K562 (cell line): ENCODE results near the gene SCNN1A. TPM values are rescaled to one million over a fixed set of nuclear protein-coding genes. Genes with fewer than 3 reads are reported as not detected.

Experiments
- ATAC-seq: fragments of 200-7000 bp; cut with Tn5 transposase; 3 replicates; pipeline ENCODE4 v1.9.1; 2020; ENCODE audit warnings: moderate library complexity
- BruUV-seq: library from RNA; stranded (reverse); fragments of 400-500 nt; replicated peaks from 2 replicates; lab custom pipeline; 2021; lab: Mats Ljungman, UMichigan
- CTCF ChIA-PET: fragments of 300-600 bp; formaldehyde crosslinking; extraction: SDS; loops from one replicate; lab custom pipeline; 2021; ENCODE audit warnings: low intra/inter-chr PET ratio; lab: Yijun Ruan, JAX
- POLR2A ChIA-PET: fragments of 300-600, 350-650 bp; sonication (Branson Sonifier 250); formaldehyde crosslinking; extraction: SDS; loops from one replicate; lab custom pipeline; 2021; ENCODE audit warnings: antibody characterized with exemption, inconsistent platforms; lab: Yijun Ruan, JAX
- DNase-seq, 4 experiments: peaks; one replicate each; pipeline versions ENCODE4 v3.0.0 to v3.0.0-alpha.2; 2011 to 2018; ENCODE audit warnings: low spot score in 3 of 4, mixed read lengths in 3 of 4; ENCODE audit errors: extremely low read depth in 1 of 4
- FAIRE-seq: peaks from 2 replicates; lab custom pipeline; 2011; peaks lifted over from hg19 to GRCh38; lab: Jason Lieb, UNC
- H2AFZ ChIP-seq: 2 replicates; pipeline ENCODE4 v1.6.0; 2011; ENCODE audit warnings: low read depth, low read length, control low read depth, inconsistent platforms
- H3K27ac ChIP-seq: fragments of 200-600 bp; 3 replicates; pipeline ENCODE4 v1.8.0; 2011; ENCODE audit warnings: low read depth, mild to moderate bottlenecking, control low read depth, inconsistent platforms, low read length, moderate library complexity, mixed read lengths; ENCODE audit errors: extremely low read depth
- H3K27me3 ChIP-seq, 2 experiments: fragments of 300-600 bp in 1 of 2; 2 replicates in 1 of 2; 3 replicates in 1 of 2; pipeline versions ENCODE4 v1.6.0 to v1.8.0; 2011; ENCODE audit warnings: inconsistent platforms in 2 of 2, low read length in 2 of 2, mild to moderate bottlenecking in 1 of 2, mixed read lengths in 1 of 2, moderate library complexity in 1 of 2; ENCODE audit not compliant: control insufficient read depth in 2 of 2, insufficient read depth in 2 of 2
- H3K36me3 ChIP-seq: fragments of 300-600 bp; 3 replicates; pipeline ENCODE4 v1.8.0; 2011; ENCODE audit warnings: mild to moderate bottlenecking, low read length, inconsistent platforms; ENCODE audit not compliant: control insufficient read depth, insufficient read depth
- H3K4me1 ChIP-seq, 2 experiments: fragments of 200-600 bp in 1 of 2; replicated peaks in 1 of 2; 2 replicates in 1 of 2; 3 replicates in 1 of 2; pipeline versions ENCODE4 v1.5.1 to v1.8.0; 2011; ENCODE audit warnings: inconsistent platforms in 2 of 2, low read length in 2 of 2, mild to moderate bottlenecking in 1 of 2, mixed read lengths in 1 of 2, moderate library complexity in 1 of 2; ENCODE audit not compliant: control insufficient read depth in 2 of 2, insufficient read depth in 2 of 2
- H3K4me2 ChIP-seq: 2 replicates; pipeline ENCODE4 v1.6.1; 2011; ENCODE audit warnings: low read length, control low read depth, inconsistent platforms, mixed read lengths; ENCODE audit not compliant: insufficient read depth
- H3K4me3 ChIP-seq: fragments of 200-600 bp; sonication (generic), shearing (Covaris generic); 2 replicates; pipeline ENCODE4 v1.5.1; 2016; ENCODE audit warnings: control low read depth, inconsistent platforms
- H3K79me2 ChIP-seq: fragments of 200-600 bp; 3 replicates; pipeline ENCODE4 v1.8.0; 2011; ENCODE audit warnings: low read length, inconsistent platforms; ENCODE audit not compliant: control insufficient read depth, insufficient read depth
- H3K9ac ChIP-seq, 2 experiments: 2 replicates each; pipeline versions ENCODE4 v1.6.0 to v1.6.1; 2011; ENCODE audit warnings: low read depth in 2 of 2, low read length in 2 of 2, control low read depth in 1 of 2, inconsistent platforms in 1 of 2, mild to moderate bottlenecking in 1 of 2, mixed read lengths in 1 of 2; ENCODE audit not compliant: insufficient read depth in 1 of 2
- H3K9me1 ChIP-seq: one replicate; pipeline ENCODE4 v1.6.0; 2011; ENCODE audit warnings: inconsistent platforms, mild to moderate bottlenecking, low read length, moderate library complexity; ENCODE audit not compliant: control insufficient read depth, insufficient read depth
- H3K9me3 ChIP-seq: replicated peaks from 2 replicates; pipeline ENCODE4 v1.5.1; 2011; ENCODE audit warnings: low read depth, low read length, inconsistent platforms; ENCODE audit not compliant: control insufficient read depth, insufficient read depth
- H4K20me1 ChIP-seq: replicated peaks from 2 replicates; pipeline ENCODE4 v1.6.1; 2011; ENCODE audit warnings: low read length, inconsistent platforms, mixed read lengths; ENCODE audit not compliant: control insufficient read depth, insufficient read depth
- GABPA ChIP-seq: fragments of 200-800 bp; sonication (Bioruptor generic); conservative IDR thresholded peaks from 2 replicates; pipeline ENCODE4 v1.6.1; 2016; ENCODE audit warnings: low read depth, missing genetic modification characterization, missing compliant biosample characterization
- MTA2 ChIP-seq: fragments of 450-650 bp; IDR thresholded peaks from 2 replicates; pipeline ENCODE4 v1.6.1; 2016; ENCODE audit warnings: low read depth
- POLR2G ChIP-seq: fragments of 200-400 bp; formaldehyde crosslinking; IDR thresholded peaks from 2 replicates; pipeline ENCODE4 v1.6.1; 2017; ENCODE audit warnings: low read depth, mild to moderate bottlenecking, antibody characterized with exemption, low read length, moderate library complexity
- RBFOX2 ChIP-seq: fragments of 200-400 bp; formaldehyde crosslinking; IDR thresholded peaks from 2 replicates; pipeline ENCODE4 v1.6.1; 2017; ENCODE audit warnings: low read depth, mild to moderate bottlenecking, low read length, moderate library complexity
- WGBS: fragments of 100-300 bp; shearing (Covaris generic); methylation state at CpG from one replicate; pipeline ENCODE4 v1.1.6; 2016; ENCODE audit warnings: low coverage, mixed read lengths; ENCODE audit not compliant: insufficient coverage; ENCODE audit errors: missing lambda C conversion rate; 5-methylcytosine and 5-hydroxymethylcytosine counted together
- in situ Hi-C: fragments of 300-500 bp; cut with MboI; formaldehyde crosslinking; loops from 4 replicates; pipeline ENCODE4 v1.15.0; 2018; ENCODE audit warnings: inconsistent platforms, mixed read lengths
- intact Hi-C: fragments of 100-400 bp; cut with micrococcal nuclease; formaldehyde crosslinking; loops from 2 replicates; pipeline ENCODE4 v1.14.2; 2022
- polyA plus RNA-seq, 8 experiments: library from polyadenylated mRNA; depleted of rRNA in 4 of 8; stranded (reverse) in 5 of 8; unstranded in 3 of 8; fragments of >200 nt; fragmentation: Nextera tagmentation in 2 of 8; fragmentation: Illumina TruSeq in 1 of 8; extraction: Ambion mirVana in 2 of 8; extraction: Trizol in 1 of 8; gene quantifications; 2 replicates each; pipeline versions ENCODE4 v1.2.1 to v1.2.3, GENCODE V29; 2011 to 2014; ENCODE audit warnings: inconsistent platforms in 1 of 8, missing spikeins in 1 of 8
- total RNA-seq, 7 experiments: library from RNA; depleted of rRNA in 6 of 7; stranded (reverse); fragments of >200 nt in 6 of 7; fragmentation: Illumina TruSeq in 2 of 7; extraction: Trizol in 2 of 7; gene quantifications; 2 replicates each; pipeline versions ENCODE4 v1.2.1 to v1.2.3, GENCODE V29; 2011 to 2021; ENCODE audit warnings: low replicate concordance in 1 of 7

Gene SCNN1A
- total and polyA plus RNA-seq, 9 of the 15 experiments (the other 6 are each of a cell fraction or from before 2014, with no cell fraction given): 0.15 to 0.49 (median 0.32) TPM; not detected in 5

- Histone ChIP-seq H3K4me1 (peaks cover 9 to 24% of the 10 kb centered on the region in 2 experiments; a peak in 4 of 5 replicates), H3K9ac (0 out of 4 replicates have a peak overlapping the region, but pooled peaks of 1 of the 2 experiments have one; percentile 66), H3K4me2 (no peak overlapping the region), H3K27ac (no peak overlapping the region), H3K9me1 (no peaks in the 10 kb centered on the region), H3K79me2 (peaks cover 3% of the 10 kb centered on the region; the same call in 2 of the 3 replicates), H2AFZ (no peak overlapping the region), H3K36me3 (peaks cover 56% of the 10 kb centered on the region), H3K27me3 (no peaks in the 10 kb centered on the region), H3K9me3 (no peaks in the 10 kb centered on the region)
- ATAC-seq: no peak; the same call in 2 of the 3 replicates
- POLR2A ChIA-PET: interaction anchor here (1.1 kb wide), 1 partner anchor 55 kb away, joined by 3 read pairs; no protein-coding TSS in a partner anchor
- no TSS peak for BruUV-seq
- in situ Hi-C loops: no loop called here
- DNase-seq: no peak
- CTCF ChIA-PET: no interaction called here
- intact Hi-C loops: no loop called here
- FAIRE-seq: no peak
- 80% methylated on average over 2 of the region's 17 CpGs for WGBS
- peak; percentile 65 for TF ChIP-seq RBFOX2
- peak; percentile 58 for TF ChIP-seq POLR2G
- no peak for TF ChIP-seq GABPA (tag)
- TF ChIP-seq, all 486 proteins: peak for 2
- Histone ChIP-seq H3K4me3 (no peak overlapping the region), H4K20me1 (no peaks in the 10 kb centered on the region; the same call in 1 of the 2 replicates)
These were observed 15.7 kb upstream of the SCNN1A start for GRCh38 chr12:6391013-6391412.

GRCh38 chr12:6390084-6390799 lies 14.9 kb upstream of the SCNN1A start:
- in situ Hi-C loops (no loop called here), intact Hi-C loops (no loop called here)
- H3K9ac ChIP-seq: no peak overlapping the region
- H3K4me3 ChIP-seq: no peak overlapping the region
- no TSS peak for BruUV-seq
- peaks cover 62% of the 10 kb centered on the region for H3K36me3 ChIP-seq
- no peaks in the 10 kb centered on the region for H3K27me3 ChIP-seq
- DNase-seq (no peak), FAIRE-seq (no peak), ATAC-seq (no peak; the same call in 1 of the 3 replicates)
- ChIA-PET POLR2A (interaction anchor here (1.1 to 1.4 kb wide), 2 partner anchors 55 to 145 kb away, joined by 3 read pairs; no protein-coding TSS in a partner anchor), CTCF (no interaction called here)
- TF ChIP-seq MTA2 (no peak), POLR2G (peak; percentile 11; the same call in 1 of the 2 replicates)
- no peak overlapping the region for H3K27ac ChIP-seq
- H3K79me2 ChIP-seq: peaks cover 8% of the 10 kb centered on the region
- WGBS: 88% methylated on average over 4 of the region's 15 CpGs
- H2AFZ ChIP-seq: no peak overlapping the region
- H3K4me1 ChIP-seq: peaks cover 11 to 31% of the 10 kb centered on the region in 2 experiments; a peak in 4 of 5 replicates
- H3K9me1 ChIP-seq: no peaks in the 10 kb centered on the region
- H3K9me3 ChIP-seq: no peaks in the 10 kb centered on the region
- no peaks in the 10 kb centered on the region; the same call in 1 of the 2 replicates for H4K20me1 ChIP-seq
- no peak overlapping the region for H3K4me2 ChIP-seq
